HG02970 (cell line): ENCODE data around the gene USP24.

Source experiments
- ATAC-seq: cut with Tn5 transposase; IDR thresholded peaks from one replicate; pipeline ENCODE4 v1.9.1; 2021; ENCODE audit warnings: mild to moderate bottlenecking, moderate library complexity, moderate number of reproducible peaks; ENCODE audit not compliant: unreplicated experiment, low FRiP score

The USP24 gene

GRCh38 chr1:55057270-55057955 is 157.8 kb downstream of the USP24 start:
- no peak for ATAC-seq

DNA sequence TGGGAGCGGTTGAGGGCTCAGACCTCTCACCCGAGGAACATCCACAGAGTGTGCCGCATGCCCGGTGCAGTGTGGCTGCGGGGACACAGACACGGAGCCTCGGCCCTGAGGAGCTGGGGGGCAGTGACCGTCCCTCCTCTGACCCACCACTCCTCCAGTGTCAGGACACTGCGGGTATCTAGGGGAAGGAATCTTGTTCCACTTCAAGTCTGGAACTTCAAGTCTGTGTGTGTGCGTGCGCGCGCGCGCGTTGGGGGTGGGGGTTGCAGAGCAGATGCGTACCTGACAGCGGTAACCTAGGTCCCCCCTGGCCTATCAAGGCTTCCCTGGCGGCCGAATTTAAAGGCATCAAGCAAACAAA is 158.6 kb downstream of the USP24 start:
- no peak for ATAC-seq

DNA sequence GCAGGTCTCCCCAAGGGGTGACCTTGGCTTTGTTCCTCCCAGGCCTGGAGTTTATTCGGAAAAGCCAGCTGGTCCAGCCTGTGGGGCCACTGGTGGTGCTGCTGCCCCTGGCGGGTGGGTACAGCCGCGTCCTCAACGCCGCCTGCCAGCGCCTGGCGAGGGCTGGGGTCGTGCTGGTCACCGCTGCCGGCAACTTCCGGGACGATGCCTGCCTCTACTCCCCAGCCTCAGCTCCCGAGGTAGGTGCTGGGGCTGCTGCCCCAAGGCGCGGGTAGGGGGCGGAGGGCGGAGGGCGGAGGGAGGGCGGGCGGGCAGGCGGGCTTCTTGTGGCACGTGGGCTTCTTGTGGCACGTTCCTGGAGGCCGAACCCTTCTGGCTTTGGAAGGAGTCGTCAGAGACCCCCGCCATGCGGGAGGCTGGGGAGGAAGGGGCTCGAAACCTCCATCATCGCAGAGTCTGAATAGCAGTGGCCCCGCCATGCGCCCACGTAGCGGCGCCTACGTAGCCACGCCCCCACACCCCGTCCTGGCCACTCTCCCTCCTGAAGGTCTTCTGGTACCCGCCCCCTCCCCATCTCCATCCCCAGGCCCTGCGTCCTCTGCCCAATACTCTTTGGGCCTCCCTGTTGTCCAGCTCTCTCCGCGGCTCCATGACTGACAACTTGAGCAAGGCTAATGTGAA is 159.1 kb downstream of the USP24 start:
- ATAC-seq = no peak

DNA sequence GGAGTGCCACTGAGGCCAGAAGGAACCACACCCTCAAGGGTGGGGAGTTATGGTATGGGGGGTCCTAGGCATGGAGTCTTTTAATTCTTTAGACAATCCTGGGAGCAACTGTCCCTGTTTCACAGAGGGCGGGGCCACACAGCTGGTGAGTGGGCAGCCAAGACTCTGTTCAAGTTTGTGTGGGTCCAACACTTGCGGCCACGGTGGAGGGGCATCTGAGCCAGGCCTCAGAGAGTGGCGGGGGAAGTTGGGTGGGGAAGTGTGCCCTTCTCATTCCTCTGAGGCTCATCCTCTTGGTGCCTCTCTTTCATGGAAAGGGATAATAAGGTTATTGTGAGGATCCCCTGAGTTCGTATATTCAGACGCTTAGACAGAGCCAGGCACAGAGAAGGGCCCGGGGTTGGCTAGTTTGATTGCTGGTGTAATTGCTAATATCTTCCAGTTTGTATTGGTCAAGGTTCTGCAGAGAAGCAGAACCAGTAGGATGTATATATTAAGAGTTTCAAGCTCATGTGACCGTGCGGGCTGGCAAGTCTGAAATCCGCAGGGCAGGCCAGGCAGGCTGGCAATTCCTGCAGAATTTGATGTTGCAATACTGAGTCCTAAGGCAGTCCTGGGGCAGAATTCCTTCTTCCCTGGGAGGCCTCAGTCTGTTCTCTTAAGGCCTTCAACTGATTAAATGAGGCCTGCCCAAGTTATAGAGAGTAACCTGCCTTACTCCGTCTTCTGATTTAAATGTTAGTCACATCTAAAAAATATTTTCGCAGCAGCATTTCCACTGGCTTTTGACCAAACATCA is 159.9 kb downstream of the USP24 start:
- no peak for ATAC-seq

DNA sequence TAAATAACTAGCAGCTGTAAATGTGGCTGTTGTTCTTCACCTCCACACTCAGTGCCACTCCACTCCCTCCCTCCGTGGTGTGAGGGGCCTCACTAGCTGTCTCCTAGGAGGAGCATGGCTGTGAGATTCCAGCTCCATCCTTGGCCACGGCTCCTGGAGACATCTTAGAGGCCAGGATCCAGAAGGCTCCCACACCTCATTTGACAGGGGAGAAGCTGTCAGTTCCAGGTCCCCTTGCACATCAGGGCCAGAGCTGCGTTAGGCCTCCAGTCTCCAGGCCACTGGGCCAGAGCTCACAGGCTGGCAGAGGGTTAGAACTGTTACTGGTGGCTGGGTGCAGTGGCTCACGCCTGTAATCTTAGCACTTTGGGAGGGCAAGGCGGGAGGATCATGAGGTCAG is 160.8 kb downstream of the USP24 start:
- ATAC-seq = no peak

DNA sequence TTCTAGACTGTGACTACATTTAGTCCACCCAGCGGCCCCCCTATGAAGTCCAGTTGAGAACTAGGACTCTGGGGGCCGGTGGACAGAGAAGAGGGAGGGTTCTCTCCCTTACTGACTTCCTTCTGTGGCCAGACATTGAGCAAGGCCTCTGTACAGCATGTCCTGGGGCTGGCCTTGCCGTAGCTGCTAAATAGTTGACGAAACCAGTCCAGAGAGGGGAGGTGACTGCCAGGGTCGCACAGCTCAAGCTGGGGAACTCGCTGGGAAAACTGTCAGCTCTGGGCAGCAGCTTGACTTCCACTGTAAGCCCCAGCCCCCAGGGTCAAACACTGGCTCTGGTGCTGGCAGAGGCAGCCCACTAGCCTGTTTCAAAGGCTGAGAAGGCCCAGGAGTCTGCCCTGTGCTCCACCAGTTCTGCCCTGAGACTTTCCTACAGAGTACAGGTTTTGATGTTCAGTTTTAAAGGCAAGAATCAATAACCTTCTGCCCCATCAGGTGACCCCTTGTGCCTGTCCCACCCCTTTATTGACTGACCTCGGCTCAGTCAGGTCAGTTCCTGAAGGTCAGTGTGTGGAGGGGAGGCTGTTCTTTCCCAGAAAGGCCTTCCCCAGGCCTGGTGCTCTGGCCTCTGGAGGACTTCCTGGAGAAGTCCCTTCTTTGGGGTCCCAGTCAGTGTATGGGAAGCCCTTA is 161.8 kb downstream of the USP24 start:
- ATAC-seq = no peak

DNA sequence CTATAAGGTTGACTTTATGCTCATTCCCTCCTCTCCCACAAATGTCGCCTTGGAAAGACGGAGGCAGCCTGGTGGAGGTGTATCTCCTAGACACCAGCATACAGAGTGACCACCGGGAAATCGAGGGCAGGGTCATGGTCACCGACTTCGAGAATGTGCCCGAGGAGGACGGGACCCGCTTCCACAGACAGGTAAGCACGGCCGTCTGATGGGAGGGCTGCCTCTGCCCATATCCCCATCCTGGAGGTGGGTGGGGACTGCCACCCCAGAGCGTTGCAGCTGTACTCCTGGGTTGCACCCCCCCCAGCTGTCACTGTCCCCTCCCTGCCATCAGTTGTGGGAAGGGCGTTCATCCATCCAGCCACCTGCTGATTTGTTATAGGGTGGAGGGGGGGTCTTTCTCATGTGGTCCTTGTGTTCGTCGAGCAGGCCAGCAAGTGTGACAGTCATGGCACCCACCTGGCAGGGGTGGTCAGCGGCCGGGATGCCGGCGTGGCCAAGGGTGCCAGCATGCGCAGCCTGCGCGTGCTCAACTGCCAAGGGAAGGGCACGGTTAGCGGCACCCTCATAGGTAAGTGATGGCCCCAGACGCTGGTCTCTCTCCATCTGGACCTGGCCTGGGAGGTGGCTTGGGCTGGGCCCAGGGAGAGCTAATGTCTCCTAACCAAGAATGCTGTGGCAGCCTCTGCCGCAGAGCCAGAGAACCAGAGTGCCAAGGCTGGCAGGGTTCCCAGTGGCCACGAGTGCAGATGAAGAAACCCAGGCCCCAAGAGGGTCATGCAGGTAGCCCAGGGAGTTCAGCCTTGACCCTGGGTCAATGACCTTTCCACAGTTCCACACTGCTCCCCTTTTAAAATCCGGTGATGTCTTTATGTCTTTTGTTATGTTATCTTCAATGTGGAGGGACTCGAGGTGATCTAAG is 162.7 kb downstream of the USP24 start:
- no peak for ATAC-seq

- ATAC-seq = no peak
These were observed 163.5 kb downstream of the USP24 start for GRCh38 chr1:55051621-55052020.

GRCh38 chr1:55051169-55051568 is 164.0 kb downstream of the USP24 start:
- no peak for ATAC-seq

- ATAC-seq = no peak
These were observed 164.9 kb downstream of the USP24 start for GRCh38 chr1:55050283-55050682.

GRCh38 chr1:55049914-55050278 is 165.3 kb downstream of the USP24 start:
- ATAC-seq = no peak

DNA sequence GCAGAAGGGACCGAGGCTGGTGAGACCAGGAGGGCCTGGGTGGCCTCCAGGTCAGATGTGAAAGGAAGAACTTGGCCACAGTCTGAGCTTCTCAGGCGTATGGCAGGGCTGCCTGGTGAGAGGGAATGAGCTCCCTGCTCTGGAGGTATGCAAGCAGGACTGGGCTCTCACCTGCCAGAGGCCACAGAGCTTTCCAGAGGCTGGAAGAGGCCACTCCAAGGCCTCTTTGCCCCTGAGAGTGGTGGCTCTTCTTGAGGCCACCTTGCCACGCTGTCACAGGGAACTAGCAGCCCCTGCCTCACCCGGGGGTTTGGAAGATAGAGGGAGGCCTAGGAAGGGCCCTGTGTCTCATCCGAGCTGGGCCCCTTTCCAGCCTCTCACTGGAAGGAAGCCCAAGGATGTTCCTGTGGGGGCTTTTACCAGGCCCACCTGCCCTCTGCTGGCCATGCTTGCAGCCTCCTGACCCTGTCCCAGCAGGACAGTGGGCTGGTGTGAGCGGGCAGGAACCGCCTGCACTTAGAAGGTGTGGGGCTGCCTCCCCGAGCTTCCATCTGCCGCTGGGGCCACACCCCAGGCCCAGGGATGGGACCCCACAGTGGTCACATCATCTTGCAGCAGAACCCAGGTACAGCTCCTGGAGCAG is 165.8 kb downstream of the USP24 start:
- ATAC-seq = no peak

DNA sequence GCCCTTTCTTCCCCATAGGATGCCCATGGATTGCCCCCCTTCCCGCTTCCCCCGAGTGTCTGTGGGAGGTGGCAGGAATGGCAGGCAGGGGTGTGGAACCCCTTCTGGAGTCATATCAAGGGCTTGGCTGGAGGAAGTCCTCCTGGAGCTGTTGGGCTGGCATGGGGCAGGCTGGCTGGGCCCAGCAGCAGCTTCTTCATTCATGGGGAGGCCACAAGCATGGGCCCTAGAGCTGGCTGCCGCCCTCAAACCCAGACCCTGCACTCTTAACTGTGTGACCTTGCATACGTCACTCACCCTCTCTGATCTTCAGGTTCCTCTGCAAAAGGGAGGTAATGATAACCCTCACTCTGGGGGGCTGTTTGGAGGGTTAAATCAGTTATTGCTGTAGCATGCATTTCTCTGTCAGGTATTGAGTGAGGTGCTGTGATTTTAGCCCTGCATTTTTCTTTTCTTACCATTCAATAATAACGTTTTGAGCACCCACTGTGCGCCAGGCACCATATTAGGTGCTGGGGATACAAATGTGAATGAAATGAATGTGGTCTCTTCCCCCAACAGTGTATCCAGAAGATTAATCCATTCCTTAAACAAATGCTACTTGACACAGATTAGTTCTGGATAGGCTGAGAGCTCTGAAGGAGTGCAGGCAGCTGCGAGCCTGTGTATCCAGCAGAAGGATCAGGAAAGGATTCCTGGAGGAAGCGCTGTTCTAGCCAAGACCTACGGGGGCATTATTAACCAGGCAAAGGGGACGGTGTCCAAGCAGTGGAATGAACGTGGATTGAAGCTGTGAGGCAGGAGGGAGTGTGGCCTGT is 166.5 kb downstream of the USP24 start:
- ATAC-seq = no peak

DNA sequence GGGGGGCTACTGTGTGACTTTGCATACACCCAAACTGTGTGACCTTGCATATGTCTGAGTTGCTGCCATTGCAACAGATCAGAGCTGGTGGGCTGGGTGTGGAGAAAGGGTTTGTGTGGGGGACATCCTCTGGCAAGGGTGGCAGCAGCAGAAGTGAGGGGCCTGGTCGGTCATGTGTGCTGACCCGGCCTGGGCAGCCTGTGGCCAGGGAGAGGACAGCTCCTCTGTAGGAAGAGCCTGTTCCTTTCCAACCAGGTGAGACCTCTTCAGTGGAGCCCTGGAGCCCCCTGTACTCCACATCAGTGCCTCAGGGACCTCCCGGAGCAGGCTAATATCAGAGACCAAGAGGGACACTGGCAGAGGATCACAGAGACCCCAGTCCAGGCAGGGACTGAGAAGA is 167.6 kb downstream of the USP24 start:
- ATAC-seq = no peak

GRCh38 chr1:55046871-55047270 is 168.3 kb downstream of the USP24 start:
- no peak for ATAC-seq

- no peak for ATAC-seq
These were observed 169.7 kb downstream of the USP24 start for GRCh38 chr1:55045430-55045829.

DNA sequence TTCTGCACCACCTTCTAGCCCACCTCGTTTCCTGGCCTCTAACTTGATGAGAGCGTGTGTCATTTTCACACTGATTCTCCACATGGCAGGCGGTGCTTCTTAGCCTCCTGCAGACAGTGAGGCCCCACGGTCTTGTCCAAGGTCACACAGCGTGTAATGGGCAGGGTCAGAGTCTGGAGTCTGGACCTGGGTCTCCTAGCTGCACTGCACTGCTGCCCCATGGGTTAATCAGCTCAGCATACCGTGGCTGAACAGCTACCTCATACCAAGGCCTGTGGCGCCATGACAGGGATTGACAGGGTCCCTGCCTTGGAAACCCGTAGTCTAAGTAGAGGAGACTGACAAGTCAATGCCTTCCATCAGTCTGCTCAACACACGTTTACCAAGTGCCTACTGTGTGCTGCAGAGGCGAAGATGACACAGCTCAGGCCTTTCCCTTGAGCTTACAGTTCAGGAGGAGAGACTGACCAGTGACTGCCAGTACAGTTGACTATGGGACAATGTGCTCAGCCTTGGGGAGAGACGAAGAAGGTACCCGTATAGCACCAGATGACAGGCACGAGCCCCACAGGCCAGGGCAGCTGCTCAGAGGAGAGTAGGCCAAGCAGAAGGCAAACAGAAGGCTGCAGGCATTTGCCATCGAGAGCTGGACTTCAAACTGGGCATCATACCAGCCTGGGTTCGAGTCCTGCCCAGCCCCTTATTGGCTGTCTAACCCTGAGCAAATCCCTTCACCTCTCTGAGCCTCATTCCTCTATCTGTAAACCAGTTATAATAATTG is 170.4 kb downstream of the USP24 start:
- ATAC-seq = no peak

- no peak for ATAC-seq
These were observed 171.4 kb downstream of the USP24 start for GRCh38 chr1:55043726-55044125.
